IMR-90 (cell line): Measurements from ENCODE around the gene NHSL2. TPM values are rescaled to one million over a fixed set of nuclear protein-coding genes. Genes with fewer than 3 reads are reported as not detected.

Experiments
- ATAC-seq: fragments of 200-7000 bp; cut with Tn5 transposase; 2 replicates; pipeline ENCODE4 v1.9.1; 2020; ENCODE audit warnings: low read depth, mild to moderate bottlenecking, moderate library complexity
- BruUV-seq: library from RNA; stranded (reverse); fragments of 400-500 nt; replicated peaks from 2 replicates; lab custom pipeline; 2021; lab: Mats Ljungman, UMichigan
- CTCF ChIA-PET: fragments of 300-600 bp; formaldehyde crosslinking; extraction: SDS; loops from one replicate; lab custom pipeline; 2021; ENCODE audit warnings: antibody characterized with exemption; lab: Yijun Ruan, JAX
- POLR2A ChIA-PET: fragments of 300-600 bp; sonication (Branson Sonifier 250); formaldehyde crosslinking; loops from one replicate; lab custom pipeline; 2022; ENCODE audit warnings: antibody characterized with exemption; ENCODE audit not compliant: unreplicated experiment; lab: Charles Lee
- DNase-seq: peaks from one replicate; pipeline ENCODE4 v3.0.0; 2013
- H2AFZ ChIP-seq: replicated peaks from 2 replicates; pipeline ENCODE3; 2013; ENCODE audit warnings: low read length, mild to moderate bottlenecking; ENCODE audit not compliant: poor library complexity
- H2AK5ac ChIP-seq: 2 replicates; pipeline ENCODE4 v1.6.1; 2013; ENCODE audit warnings: low read depth, low read length, inconsistent platforms
- H2AK9ac ChIP-seq: replicated peaks from 2 replicates; pipeline ENCODE3; 2013; ENCODE audit warnings: mild to moderate bottlenecking, low read depth, low read length, moderate library complexity; ENCODE audit not compliant: poor library complexity
- H2BK120ac ChIP-seq: 2 replicates; pipeline ENCODE4 v1.6.1; 2013; ENCODE audit warnings: low read depth, low read length, inconsistent platforms
- H2BK15ac ChIP-seq: 3 replicates; pipeline ENCODE4 v1.6.1; 2013; ENCODE audit warnings: low read depth, low read length, inconsistent platforms
- H2BK20ac ChIP-seq: 2 replicates; pipeline ENCODE4 v1.6.1; 2013; ENCODE audit warnings: low read depth, mild to moderate bottlenecking, inconsistent platforms, low read length, moderate library complexity
- H2BK5ac ChIP-seq: 2 replicates; pipeline ENCODE4 v1.6.1; 2013; ENCODE audit warnings: mild to moderate bottlenecking, low read depth, low read length, inconsistent platforms; ENCODE audit not compliant: poor library complexity, severe bottlenecking
- H3K14ac ChIP-seq: replicated peaks from 2 replicates; pipeline ENCODE4 v1.6.1; 2013; ENCODE audit warnings: low read depth, low read length, inconsistent platforms
- H3K18ac ChIP-seq: 2 replicates; pipeline ENCODE4 v1.6.1; 2013; ENCODE audit warnings: low read depth, low read length, control low read depth
- H3K23ac ChIP-seq: 2 replicates; pipeline ENCODE4 v1.6.1; 2013; ENCODE audit warnings: low read depth, low read length, inconsistent platforms
- H3K27ac ChIP-seq: 2 replicates; pipeline ENCODE4 v1.5.1; 2013; ENCODE audit warnings: mild to moderate bottlenecking, control low read depth, low read length; ENCODE audit not compliant: insufficient read depth
- H3K27me3 ChIP-seq: 2 replicates; pipeline ENCODE4 v1.6.1; 2013; ENCODE audit warnings: low read length; ENCODE audit not compliant: control insufficient read depth, insufficient read depth
- H3K36me3 ChIP-seq: 2 replicates; pipeline ENCODE4 v1.6.1; 2013; ENCODE audit warnings: low read length, mixed read lengths; ENCODE audit not compliant: control insufficient read depth, insufficient read depth
- H3K4ac ChIP-seq: 2 replicates; pipeline ENCODE4 v1.6.1; 2013; ENCODE audit warnings: low read depth, low read length, inconsistent platforms
- H3K4me1 ChIP-seq: 2 replicates; pipeline ENCODE4 v1.6.1; 2013; ENCODE audit warnings: low read length, mixed read lengths; ENCODE audit not compliant: control insufficient read depth, insufficient read depth
- H3K4me2 ChIP-seq: 2 replicates; pipeline ENCODE4 v1.6.1; 2013; ENCODE audit warnings: low read depth, mild to moderate bottlenecking, control low read depth, low read length, moderate library complexity
- H3K4me3 ChIP-seq: 2 replicates; pipeline ENCODE4 v1.5.1; 2013; ENCODE audit warnings: low read depth, mild to moderate bottlenecking, control low read depth, low read length, moderate library complexity; ENCODE audit not compliant: insufficient read depth
- H3K56ac ChIP-seq: 2 replicates; pipeline ENCODE4 v1.6.1; 2013; ENCODE audit warnings: low read length, inconsistent platforms; ENCODE audit not compliant: insufficient read depth; ENCODE audit errors: extremely low read depth
- H3K79me1 ChIP-seq, 2 experiments: 2 replicates each; pipeline ENCODE4 v1.6.1; 2013; ENCODE audit warnings: low read length in 2 of 2, inconsistent platforms in 1 of 2, low read depth in 1 of 2
- H3K9ac ChIP-seq: 2 replicates; pipeline ENCODE4 v1.6.1; 2013; ENCODE audit warnings: low read depth, low read length, control low read depth
- H3K9me1 ChIP-seq: 2 replicates; pipeline ENCODE4 v1.6.1; 2013; ENCODE audit warnings: low read length, inconsistent platforms; ENCODE audit not compliant: insufficient read depth
- H3K9me3 ChIP-seq: 2 replicates; pipeline ENCODE4 v1.6.1; 2013; ENCODE audit warnings: low read length; ENCODE audit not compliant: control insufficient read depth, insufficient read depth
- H4K20me1 ChIP-seq: 2 replicates; pipeline ENCODE4 v1.6.1; 2013; ENCODE audit warnings: low read length, inconsistent platforms; ENCODE audit not compliant: insufficient read depth
- H4K5ac ChIP-seq: 2 replicates; pipeline ENCODE4 v1.6.1; 2013; ENCODE audit warnings: mild to moderate bottlenecking, low read depth, low read length, control low read depth
- H4K8ac ChIP-seq, 2 experiments: 2 replicates each; pipeline ENCODE4 v1.6.1; 2013; ENCODE audit warnings: low read depth in 2 of 2, low read length in 2 of 2, control low read depth in 1 of 2, inconsistent platforms in 1 of 2
- H4K91ac ChIP-seq: 2 replicates; pipeline ENCODE4 v1.6.1; 2013; ENCODE audit warnings: low read depth, low read length, inconsistent platforms; ENCODE audit not compliant: insufficient read depth
- CEBPB ChIP-seq: IDR thresholded peaks from 2 replicates; pipeline ENCODE4 v1.6.1; 2012; ENCODE audit warnings: low read depth, low read length, improper control_type of control experiment
- CHD1 ChIP-seq: IDR thresholded peaks from 2 replicates; pipeline ENCODE4 v1.6.1; 2012; ENCODE audit warnings: low read depth, low read length, improper control_type of control experiment
- FOS ChIP-seq: fragments of 150-350 bp; IDR thresholded peaks from 2 replicates; pipeline ENCODE4 v1.6.1; 2016; ENCODE audit warnings: low read depth, low read length
- MAFK ChIP-seq: IDR thresholded peaks from 2 replicates; pipeline ENCODE4 v1.6.1; 2012; ENCODE audit warnings: low read depth, low read length, improper control_type of control experiment
- MAZ ChIP-seq: IDR thresholded peaks from 2 replicates; pipeline ENCODE4 v1.6.1; 2012; ENCODE audit warnings: low read depth, mild to moderate bottlenecking, low read length, improper control_type of control experiment, moderate library complexity, borderline replicate concordance
- MXI1 ChIP-seq: IDR thresholded peaks from 2 replicates; pipeline ENCODE4 v1.6.1; 2012; ENCODE audit warnings: low read depth, mild to moderate bottlenecking, low read length, moderate library complexity, borderline replicate concordance
- NFE2L2 ChIP-seq: fragments of 150-350 bp; IDR thresholded peaks from 2 replicates; pipeline ENCODE4 v1.6.1; 2016; ENCODE audit warnings: low read depth, mild to moderate bottlenecking, low read length
- POLR2A ChIP-seq: IDR thresholded peaks from 2 replicates; pipeline ENCODE4 v1.6.1; 2012; ENCODE audit warnings: mild to moderate bottlenecking, low read depth, low read length
- RAD21 ChIP-seq: IDR thresholded peaks from 2 replicates; pipeline ENCODE4 v1.6.1; 2012; ENCODE audit warnings: low read length, improper control_type of control experiment
- RFX5 ChIP-seq: IDR thresholded peaks from 2 replicates; pipeline ENCODE4 v1.8.0; 2012; ENCODE audit warnings: low read depth, mild to moderate bottlenecking, low read length, moderate library complexity
- SMC3 ChIP-seq: fragments of 150-350 bp; IDR thresholded peaks from 2 replicates; pipeline ENCODE4 v1.6.1; 2016; ENCODE audit warnings: low read depth, mild to moderate bottlenecking, antibody characterized with exemption, low read length, moderate library complexity
- WGBS, 2 experiments: methylation state at CpG; one replicate each; pipeline versions ENCODE4 v1.1.5 to v1.1.7; 2013; ENCODE audit warnings: missing lambda C conversion rate in 2 of 2; ENCODE audit not compliant: insufficient read length in 1 of 2; ENCODE audit errors: extremely low coverage in 2 of 2; 5-methylcytosine and 5-hydroxymethylcytosine counted together
- dilution Hi-C: fragments of 300-500 bp; cut with HindIII; formaldehyde crosslinking; loops from one replicate; pipeline ENCODE4 v1.14.3; 2018; ENCODE audit warnings: low sequenced_read_pairs; ENCODE audit not compliant: unreplicated experiment
- in situ Hi-C: fragments of 300-500 bp; cut with MboI; formaldehyde crosslinking; loops from 3 replicates; pipeline ENCODE4 v1.14.3; 2019; ENCODE audit warnings: low sequenced_read_pairs, inconsistent platforms, mixed read lengths
- intact Hi-C: fragments of 100-400 bp; cut with micrococcal nuclease; formaldehyde crosslinking; loops from 2 replicates; pipeline ENCODE4 v1.10.0; 2022
- polyA plus RNA-seq, 3 experiments: library from polyadenylated mRNA; depleted of rRNA; stranded (reverse); fragments of >200 nt; gene quantifications; 2 replicates each; pipeline ENCODE4 v1.2.3, GENCODE V29; 2012; ENCODE audit warnings: low replicate concordance in 1 of 3
- total RNA-seq: library from RNA; depleted of rRNA; stranded (reverse); fragments of >200 nt; gene quantifications from 2 replicates; pipeline ENCODE4 v1.2.3, GENCODE V29; 2012
- TF ChIP-seq, protein P1 (sequence below): fragments of 150-350 bp; IDR thresholded peaks from 2 replicates; pipeline ENCODE4 v1.6.1; 2016; ENCODE audit warnings: low read depth, mild to moderate bottlenecking, low read length, moderate library complexity, borderline replicate concordance
- TF ChIP-seq, protein P2 (sequence below): conservative IDR thresholded peaks from 2 replicates; pipeline ENCODE4 v1.5.1; 2012; ENCODE audit warnings: mild to moderate bottlenecking, low read depth, low read length, improper control_type of control experiment
- TF ChIP-seq, protein P3 (sequence below): fragments of 150-350 bp; IDR thresholded peaks from 2 replicates; pipeline ENCODE4 v1.6.1; 2017; ENCODE audit warnings: mild to moderate bottlenecking, antibody characterized with exemption, low read length, low read depth

NHSL2 gene
- total and polyA plus RNA-seq, 2 of the 4 experiments (the other 2 are of a cell fraction), result 0.72 to 0.75 TPM

DNA sequence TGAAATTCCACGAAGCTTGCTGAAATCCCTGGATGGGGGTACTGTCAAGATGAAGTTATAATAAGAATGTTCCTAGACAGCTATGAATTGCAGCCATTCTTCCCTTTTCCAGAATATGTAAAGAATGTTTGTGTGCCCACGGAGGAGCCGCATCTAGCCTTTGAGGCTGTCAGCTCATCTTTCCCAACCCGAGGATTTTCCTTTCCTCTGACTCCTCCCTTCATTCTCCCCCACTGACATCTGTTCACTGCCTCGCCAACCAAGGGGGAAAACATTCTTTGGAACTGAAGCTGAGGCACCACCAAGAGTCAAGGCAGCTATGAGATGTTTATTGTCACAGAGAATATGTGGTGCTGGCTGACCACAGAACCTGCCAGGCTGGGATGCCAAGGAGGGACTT, 8.8 kb downstream of the NHSL2 start:
- Histone ChIP-seq H2AK5ac (no peak overlapping the region), H3K9ac (no peak overlapping the region), H4K5ac (no peak overlapping the region), H2BK120ac (no peak overlapping the region), H4K8ac (no peak overlapping the region), H3K4ac (no peak overlapping the region), H3K27me3 (peaks cover 24% of the 10 kb centered on the region), H4K20me1 (no peaks in the 10 kb centered on the region), H3K23ac (no peak overlapping the region), H3K4me3 (no peak overlapping the region), H3K27ac (no peak overlapping the region), H3K9me3 (no peaks in the 10 kb centered on the region), H2AFZ (no peak overlapping the region), H3K14ac (no peak overlapping the region), H3K4me2 (no peak overlapping the region), H2BK5ac (no peak overlapping the region), H4K91ac (no peak overlapping the region), H3K36me3 (no peaks in the 10 kb centered on the region), H3K56ac (no peak overlapping the region), H2BK15ac (no peak overlapping the region), H3K18ac (no peak overlapping the region), H2BK20ac (no peak overlapping the region), H3K4me1 (peaks cover 2% of the 10 kb centered on the region; the same call in 1 of the 2 replicates), H3K9me1 (no peaks in the 10 kb centered on the region), H3K79me1 (no peaks in the 10 kb centered on the region), H2AK9ac (no peak overlapping the region)
- DNase-seq (peak; percentile 19), ATAC-seq (peak; percentile 53)
- intact Hi-C loops, result no loop called here
- dilution Hi-C loops, result no loop called here
- POLR2A ChIA-PET, result no interaction called here
- in situ Hi-C loops, result no loop called here
- WGBS, 2 experiments, result no CpG with 5 or more reads among the region's 5 CpGs
- BruUV-seq, result no TSS peak
- CTCF ChIA-PET, result no interaction called here
- TF ChIP-seq, protein P1, sequence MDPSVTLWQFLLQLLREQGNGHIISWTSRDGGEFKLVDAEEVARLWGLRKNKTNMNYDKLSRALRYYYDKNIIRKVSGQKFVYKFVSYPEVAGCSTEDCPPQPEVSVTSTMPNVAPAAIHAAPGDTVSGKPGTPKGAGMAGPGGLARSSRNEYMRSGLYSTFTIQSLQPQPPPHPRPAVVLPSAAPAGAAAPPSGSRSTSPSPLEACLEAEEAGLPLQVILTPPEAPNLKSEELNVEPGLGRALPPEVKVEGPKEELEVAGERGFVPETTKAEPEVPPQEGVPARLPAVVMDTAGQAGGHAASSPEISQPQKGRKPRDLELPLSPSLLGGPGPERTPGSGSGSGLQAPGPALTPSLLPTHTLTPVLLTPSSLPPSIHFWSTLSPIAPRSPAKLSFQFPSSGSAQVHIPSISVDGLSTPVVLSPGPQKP, result no peak
- TF ChIP-seq CEBPB (no peak), MAZ (no peak), SMC3 (no peak), FOS (no peak), NFE2L2 (no peak), CHD1 (no peak), POLR2A (no peak), MXI1 (no peak), RAD21 (no peak), MAFK (no peak), RFX5 (no peak)
- TF ChIP-seq, protein P2, sequence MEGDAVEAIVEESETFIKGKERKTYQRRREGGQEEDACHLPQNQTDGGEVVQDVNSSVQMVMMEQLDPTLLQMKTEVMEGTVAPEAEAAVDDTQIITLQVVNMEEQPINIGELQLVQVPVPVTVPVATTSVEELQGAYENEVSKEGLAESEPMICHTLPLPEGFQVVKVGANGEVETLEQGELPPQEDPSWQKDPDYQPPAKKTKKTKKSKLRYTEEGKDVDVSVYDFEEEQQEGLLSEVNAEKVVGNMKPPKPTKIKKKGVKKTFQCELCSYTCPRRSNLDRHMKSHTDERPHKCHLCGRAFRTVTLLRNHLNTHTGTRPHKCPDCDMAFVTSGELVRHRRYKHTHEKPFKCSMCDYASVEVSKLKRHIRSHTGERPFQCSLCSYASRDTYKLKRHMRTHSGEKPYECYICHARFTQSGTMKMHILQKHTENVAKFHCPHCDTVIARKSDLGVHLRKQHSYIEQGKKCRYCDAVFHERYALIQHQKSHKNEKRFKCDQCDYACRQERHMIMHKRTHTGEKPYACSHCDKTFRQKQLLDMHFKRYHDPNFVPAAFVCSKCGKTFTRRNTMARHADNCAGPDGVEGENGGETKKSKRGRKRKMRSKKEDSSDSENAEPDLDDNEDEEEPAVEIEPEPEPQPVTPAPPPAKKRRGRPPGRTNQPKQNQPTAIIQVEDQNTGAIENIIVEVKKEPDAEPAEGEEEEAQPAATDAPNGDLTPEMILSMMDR, result no peak
- TF ChIP-seq, protein P3, sequence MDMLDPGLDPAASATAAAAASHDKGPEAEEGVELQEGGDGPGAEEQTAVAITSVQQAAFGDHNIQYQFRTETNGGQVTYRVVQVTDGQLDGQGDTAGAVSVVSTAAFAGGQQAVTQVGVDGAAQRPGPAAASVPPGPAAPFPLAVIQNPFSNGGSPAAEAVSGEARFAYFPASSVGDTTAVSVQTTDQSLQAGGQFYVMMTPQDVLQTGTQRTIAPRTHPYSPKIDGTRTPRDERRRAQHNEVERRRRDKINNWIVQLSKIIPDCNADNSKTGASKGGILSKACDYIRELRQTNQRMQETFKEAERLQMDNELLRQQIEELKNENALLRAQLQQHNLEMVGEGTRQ, result no peak
